Measurements from ENCODE around the gene TULP4.

GRCh38 chr6:158499601-158500000 lies 187.3 kb downstream of the TULP4 start:
- TF ChIP-seq SCRT2 (tag by site-specific recombination; IDR thresholded peaks at IDR 0.05) (no peak), CTCF (tag by site-specific recombination; IDR thresholded peaks at IDR 0.05) (no peak), ZNF274 (IDR thresholded peaks at IDR 0.05; ENCODE audit: low read length) (no peak), ZNF274 (tag by site-specific recombination; IDR thresholded peaks at IDR 0.05; ENCODE audit: borderline replicate concordance) (no peak), ZNF555 (tag by site-specific recombination; conservative IDR thresholded peaks at IDR 0.05) (no peak), ZNF121 (tag by site-specific recombination; IDR thresholded peaks at IDR 0.05) (no peak)

Data from HEK293 (cell line).